Stimulated activated CD4-positive, alpha-beta T cell treated with anti-CD3 and anti-CD28 coated beads, TNF-alpha, amount 100 ng/mL, for 4 hours (primary cell): Measurements from ENCODE around the gene BDKRB2.

Experiments used
- DNase-seq, 3 experiments: peaks; one replicate each; pipeline ENCODE4 v3.0.0-alpha.2; 2020; ENCODE audit warnings: low read depth in 3 of 3

BDKRB2 gene

GRCh38 chr14:96204151-96205058 lies at the start of gene BDKRB2:
Gene BDKRB2 (plus strand): TSS chr14:96204839. CDS start chr14:96237108, 32,269 bp downstream.
- no peak for DNase-seq

DNA sequence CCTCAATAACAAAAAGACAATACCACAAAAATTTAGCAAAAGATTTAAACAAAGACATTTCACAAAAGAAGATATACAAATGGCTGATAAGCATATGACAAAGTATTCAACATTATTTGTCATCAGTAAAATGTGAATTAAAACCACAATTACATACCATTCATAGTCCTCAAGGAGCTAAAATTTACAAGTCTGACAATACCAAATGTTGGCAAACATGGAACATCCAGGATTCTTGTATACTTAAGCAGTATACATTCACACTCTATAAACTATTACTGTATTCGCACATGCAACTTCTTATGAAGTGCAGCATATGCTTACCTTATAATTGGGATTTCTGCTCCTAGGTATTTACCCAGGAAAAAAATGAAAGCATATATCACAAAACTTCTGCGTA lies 49.7 kb upstream of the BDKRB2 start:
- DNase-seq: no peak

GRCh38 chr14:96156804-96157760 lies 47.6 kb upstream of the BDKRB2 start:
- DNase-seq: no peak

DNA sequence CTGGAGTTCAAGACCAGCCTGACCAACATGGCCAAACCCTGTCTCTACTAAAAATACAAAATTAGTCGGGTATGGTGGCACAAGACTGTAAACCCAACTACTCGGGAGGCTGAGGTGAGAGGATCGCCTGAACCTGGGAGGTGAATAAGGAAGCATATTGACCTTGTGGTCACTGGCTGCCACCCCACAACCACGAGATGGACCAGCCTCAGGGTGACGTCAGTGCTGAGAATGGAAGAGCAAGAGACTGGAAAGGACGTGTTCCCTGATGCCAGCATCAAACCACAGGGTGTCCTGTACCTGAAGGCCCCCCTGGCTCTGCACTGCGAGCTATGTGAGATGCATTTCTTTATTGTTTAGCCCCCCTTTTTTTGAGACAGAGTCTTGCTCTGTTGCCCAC lies 45.9 kb upstream of the BDKRB2 start:
- DNase-seq: no peak

- DNase-seq: no peak
These were observed 44.3 kb upstream of the BDKRB2 start for GRCh38 chr14:96160076-96160912.

DNA sequence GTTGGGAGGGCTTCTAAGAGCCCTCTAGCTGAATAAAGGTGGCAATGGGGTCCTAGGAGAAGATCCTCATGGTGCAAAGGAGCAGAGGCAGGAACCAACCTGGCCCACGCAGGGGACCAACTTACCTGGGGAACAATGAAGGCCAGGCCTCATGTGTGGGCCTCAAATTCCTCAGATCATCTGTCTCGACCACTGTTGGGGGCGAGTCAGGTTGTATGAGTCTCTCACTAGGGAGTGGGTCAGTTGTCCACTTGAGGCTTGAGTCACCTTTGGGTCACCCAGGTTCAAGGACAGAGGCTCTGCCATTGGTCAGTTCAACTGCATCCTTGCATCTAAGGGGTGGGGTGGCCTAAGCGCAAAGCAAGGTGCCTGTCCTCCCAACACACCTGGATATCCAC lies 43.7 kb upstream of the BDKRB2 start:
- DNase-seq: no peak

DNA sequence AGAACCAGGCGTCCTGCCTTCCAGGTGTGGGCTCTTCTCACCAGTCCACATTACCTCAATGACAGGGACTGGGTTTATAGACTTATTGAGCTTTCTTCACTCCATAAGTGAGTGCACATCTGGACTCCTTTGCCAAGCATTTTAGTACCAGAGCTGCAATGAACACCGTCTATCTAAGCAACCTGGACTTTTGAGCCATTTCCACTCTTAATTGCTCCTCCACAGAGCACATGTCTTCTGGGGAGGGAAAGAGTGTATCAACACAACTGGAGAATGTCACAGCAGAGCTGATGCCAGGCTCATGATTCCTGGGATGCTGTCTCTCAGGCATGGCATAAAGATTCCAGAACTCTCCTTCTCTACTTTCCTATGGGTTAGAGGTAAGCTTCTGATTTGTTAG lies 43.0 kb upstream of the BDKRB2 start:
- DNase-seq: no peak

DNA sequence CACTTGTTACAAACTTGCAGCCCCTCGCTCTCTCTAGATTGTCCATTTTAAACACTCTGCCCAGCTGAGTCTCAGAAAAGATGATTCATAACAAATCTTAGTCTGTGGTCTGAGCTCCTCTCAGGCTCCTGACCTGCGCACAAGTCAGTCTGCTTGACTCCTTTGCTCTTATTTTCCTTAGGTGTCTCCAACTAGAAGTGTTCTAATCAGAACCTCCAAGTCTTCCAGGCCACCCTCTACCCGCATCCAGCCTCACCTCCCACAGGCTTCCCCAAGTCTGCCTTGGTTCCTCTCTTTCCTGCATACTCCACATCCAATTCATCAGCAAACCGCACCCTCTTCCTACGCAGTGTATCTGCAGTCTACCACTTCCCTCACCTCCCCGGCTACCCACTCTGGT lies 42.4 kb upstream of the BDKRB2 start:
- DNase-seq: no peak

DNA sequence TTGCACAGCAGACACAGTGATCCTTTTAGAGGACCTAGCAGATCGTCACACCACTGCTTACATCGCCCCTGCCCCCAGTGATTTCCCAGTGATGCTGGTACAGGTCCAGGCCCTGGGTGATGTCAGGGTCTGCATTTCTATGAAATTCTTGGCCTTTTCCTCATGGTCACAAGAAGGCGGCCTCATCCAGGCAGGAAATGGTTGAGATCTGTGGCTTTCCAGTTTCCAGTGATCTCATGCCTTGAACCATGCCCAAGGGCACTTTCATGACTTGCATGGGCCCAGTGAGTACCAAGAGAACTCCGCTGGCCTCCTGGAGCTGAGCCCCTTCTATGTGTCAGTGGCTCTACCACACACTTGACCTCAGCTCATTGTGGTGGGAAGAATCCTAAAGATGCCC lies 41.9 kb upstream of the BDKRB2 start:
- no peak for DNase-seq

GRCh38 chr14:96164861-96165490 lies 39.7 kb upstream of the BDKRB2 start:
- no peak for DNase-seq

GRCh38 chr14:96165493-96166436 lies 38.9 kb upstream of the BDKRB2 start:
- no peak for DNase-seq

DNA sequence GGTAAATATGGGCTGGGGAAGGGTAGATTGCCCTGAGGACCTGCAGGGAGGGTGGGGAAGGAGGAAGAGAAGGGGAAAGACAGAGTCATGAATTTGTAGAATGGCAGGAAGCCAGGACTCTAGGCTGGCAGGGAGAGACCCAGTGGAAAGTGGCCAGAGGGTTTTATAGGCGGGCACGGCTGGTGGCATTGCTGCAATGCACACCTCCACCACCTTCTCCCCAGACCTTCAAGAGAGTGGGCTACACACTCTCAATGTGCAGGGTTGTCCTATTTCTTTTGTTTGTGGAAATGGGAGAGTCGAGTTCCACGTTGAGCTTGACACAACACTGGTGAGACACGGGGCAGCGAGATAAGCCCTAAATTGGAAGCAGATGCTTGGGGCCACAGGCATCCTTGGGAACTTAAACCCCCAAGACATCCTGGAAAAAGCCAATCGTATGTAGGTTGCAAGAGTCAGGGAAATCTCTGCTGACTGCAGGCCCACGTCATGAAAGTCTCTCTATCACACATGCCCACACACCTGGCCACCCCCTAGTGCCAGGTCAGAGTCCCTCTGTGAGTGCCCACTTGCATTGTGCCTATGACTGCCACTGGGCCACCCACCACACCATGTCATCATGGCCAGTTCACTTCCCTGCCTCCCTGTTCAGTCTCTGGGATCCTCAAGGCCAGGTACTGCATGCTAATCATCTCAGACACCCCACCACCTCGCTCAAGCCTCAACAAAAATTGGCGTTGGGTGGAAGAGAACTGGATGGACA lies 38.0 kb upstream of the BDKRB2 start:
- DNase-seq: no peak

GRCh38 chr14:96167224-96168148 lies 37.2 kb upstream of the BDKRB2 start:
- no peak for DNase-seq

- no peak for DNase-seq
These were observed 36.1 kb upstream of the BDKRB2 start for GRCh38 chr14:96168581-96168980.

GRCh38 chr14:96170961-96171592 lies 33.6 kb upstream of the BDKRB2 start:
- DNase-seq: no peak

- DNase-seq: no peak
These were observed 30.8 kb upstream of the BDKRB2 start for GRCh38 chr14:96173636-96174475.

- DNase-seq: no peak
These were observed 28.4 kb upstream of the BDKRB2 start for GRCh38 chr14:96176275-96176674.
